ENCODE measurements around the gene NCKAP5.

The NCKAP5 gene

DNA sequence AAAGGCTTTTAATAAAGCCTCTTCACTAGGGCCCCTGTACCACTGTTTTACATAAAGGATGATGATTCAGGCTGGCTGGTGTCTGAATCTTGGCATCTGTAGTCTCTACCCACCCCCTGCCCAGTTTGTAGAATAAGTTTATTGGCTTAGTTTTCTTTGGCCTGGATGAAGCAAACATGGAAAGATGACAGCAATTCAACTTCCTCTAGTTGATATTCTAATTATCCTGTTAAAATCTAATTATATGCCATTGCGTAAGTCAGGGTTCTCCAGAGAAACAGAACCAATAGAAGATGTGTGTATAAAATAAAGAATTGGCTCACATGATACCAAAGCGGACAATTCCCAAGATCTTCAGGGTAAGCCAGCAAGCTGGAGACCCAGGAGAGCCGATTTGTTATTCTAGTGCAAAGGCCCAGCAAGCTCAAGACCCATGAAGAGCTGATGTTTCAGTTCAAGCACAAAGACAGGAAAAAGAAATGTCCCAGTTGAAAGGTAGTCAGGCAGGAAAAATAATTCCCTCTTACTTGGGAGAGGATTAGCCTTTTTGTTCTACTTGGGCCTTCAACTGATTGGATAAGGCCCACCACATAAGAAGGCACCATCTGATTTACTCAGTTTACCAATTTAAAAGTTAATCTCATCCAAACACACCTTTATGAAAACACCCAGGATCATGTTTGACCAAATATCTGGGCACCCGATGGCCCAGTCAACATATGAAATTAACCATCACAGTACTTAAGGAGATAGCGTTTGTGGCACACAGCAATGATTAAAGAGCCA lies 815.6 kb downstream of the NCKAP5 start:
- DNase-seq (ENCODE audit: low spot score) = no peak
- no peaks in the 10 kb centered on the region for H3K27me3 ChIP-seq (ENCODE audit: control insufficient read depth in 3 of 3, insufficient read depth in 3 of 3, low read depth in 1 of 3, low read length in 3 of 3)
- H2BK15ac ChIP-seq (ENCODE audit: low read length) = no peak overlapping the region
- no peak overlapping the region for H4K91ac ChIP-seq (ENCODE audit: low read depth, low read length, poor library complexity)
- H3K4ac ChIP-seq (ENCODE audit: low read length) = no peak overlapping the region
- no peak overlapping the region for H3K18ac ChIP-seq (ENCODE audit: low read length)
- peaks cover 0 to 21% of the 10 kb centered on the region in 2 donors for H3K36me3 ChIP-seq (replicated peaks in 1 of 2; ENCODE audit: control insufficient read depth in 2 of 2, insufficient read depth in 2 of 2, low read length in 2 of 2)
- no peak overlapping the region for H3K27ac ChIP-seq (replicated peaks; ENCODE audit: low read length)
- H3K4me2 ChIP-seq (ENCODE audit: insufficient read depth, low read length, poor library complexity, severe bottlenecking) = no peak overlapping the region
- no peak overlapping the region for H2BK5ac ChIP-seq (ENCODE audit: low read length)
- no peak overlapping the region for H2BK120ac ChIP-seq (ENCODE audit: low read depth, low read length)
- no peak overlapping the region for H3K23ac ChIP-seq (ENCODE audit: low read depth, low read length, poor library complexity)
- H3K9me3 ChIP-seq (replicated peaks in 1 of 2; ENCODE audit: control insufficient read depth in 2 of 2, insufficient read depth in 1 of 2, low read depth in 1 of 2, low read length in 2 of 2) = no peaks in the 10 kb centered on the region
- no peak overlapping the region for H2BK12ac ChIP-seq (ENCODE audit: low read length)
- peaks cover 3 to 12% of the 10 kb centered on the region in 2 donors for H3K4me1 ChIP-seq (ENCODE audit: control insufficient read depth in 2 of 2, insufficient read depth in 1 of 2, low read depth in 1 of 2, low read length in 2 of 2)
- H3K14ac ChIP-seq (ENCODE audit: low read length) = no peak overlapping the region
- H2AK5ac ChIP-seq (ENCODE audit: low read depth, low read length) = no peak overlapping the region
- no peaks in the 10 kb centered on the region for H3K79me1 ChIP-seq (ENCODE audit: low read depth, low read length)
- no peak overlapping the region for H3K9ac ChIP-seq (ENCODE audit: low read depth, low read length, poor library complexity)
- H2AFZ ChIP-seq (ENCODE audit: low read length) = no peak overlapping the region
- H4K8ac ChIP-seq (ENCODE audit: low read depth, low read length) = no peak overlapping the region
- H3K4me3 ChIP-seq (ENCODE audit: low read length in 2 of 2) = no peak overlapping the region
- no CpG with 5 or more reads among the region's 5 CpGs for WGBS, 2 donors (ENCODE audit: extremely low coverage in 2 of 2, insufficient read length in 2 of 2, insufficient replicate concordance in 1 of 2)

DNA sequence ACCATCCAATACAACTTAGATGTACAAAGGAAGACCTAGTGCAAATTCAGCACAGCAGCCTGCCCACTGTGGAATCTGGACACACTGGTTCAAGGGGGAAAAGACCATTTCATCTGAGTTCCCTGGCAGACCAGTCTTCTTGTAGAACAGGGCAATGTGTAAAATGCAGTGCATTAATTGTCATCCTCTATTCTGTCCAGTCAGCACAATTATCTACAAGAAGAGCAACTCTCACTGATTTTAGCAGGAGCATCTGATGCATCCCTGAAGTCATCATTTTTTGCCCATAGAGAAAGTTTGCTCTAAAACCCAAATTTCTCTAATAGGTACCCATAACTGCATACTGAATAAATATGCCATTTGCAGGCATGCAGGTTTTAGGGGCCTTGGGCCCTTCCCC lies 816.4 kb downstream of the NCKAP5 start:
- peaks cover 0 to 21% of the 10 kb centered on the region in 2 donors for H3K36me3 ChIP-seq (replicated peaks in 1 of 2; ENCODE audit: control insufficient read depth in 2 of 2, insufficient read depth in 2 of 2, low read length in 2 of 2)
- DNase-seq (ENCODE audit: low spot score) = no peak
- no peak overlapping the region for H3K18ac ChIP-seq (ENCODE audit: low read length)
- H3K4me2 ChIP-seq (ENCODE audit: insufficient read depth, low read length, poor library complexity, severe bottlenecking) = no peak overlapping the region
- H2BK12ac ChIP-seq (ENCODE audit: low read length) = no peak overlapping the region
- no peaks in the 10 kb centered on the region for H3K27me3 ChIP-seq (ENCODE audit: control insufficient read depth in 3 of 3, insufficient read depth in 3 of 3, low read depth in 1 of 3, low read length in 3 of 3)
- no peaks in the 10 kb centered on the region for H3K79me1 ChIP-seq (ENCODE audit: low read depth, low read length)
- no peak overlapping the region for H2BK5ac ChIP-seq (ENCODE audit: low read length)
- no peak overlapping the region for H4K91ac ChIP-seq (ENCODE audit: low read depth, low read length, poor library complexity)
- no peak overlapping the region for H3K9ac ChIP-seq (ENCODE audit: low read depth, low read length, poor library complexity)
- H2AK5ac ChIP-seq (ENCODE audit: low read depth, low read length) = no peak overlapping the region
- peaks cover 3 to 12% of the 10 kb centered on the region in 2 donors for H3K4me1 ChIP-seq (ENCODE audit: control insufficient read depth in 2 of 2, insufficient read depth in 1 of 2, low read depth in 1 of 2, low read length in 2 of 2)
- H3K23ac ChIP-seq (ENCODE audit: low read depth, low read length, poor library complexity) = no peak overlapping the region
- no peak overlapping the region for H3K4ac ChIP-seq (ENCODE audit: low read length)
- no peak overlapping the region for H4K8ac ChIP-seq (ENCODE audit: low read depth, low read length)
- no peak overlapping the region for H2AFZ ChIP-seq (ENCODE audit: low read length)
- H3K9me3 ChIP-seq (replicated peaks in 1 of 2; ENCODE audit: control insufficient read depth in 2 of 2, insufficient read depth in 1 of 2, low read depth in 1 of 2, low read length in 2 of 2) = no peaks in the 10 kb centered on the region
- H3K27ac ChIP-seq (replicated peaks; ENCODE audit: low read length) = no peak overlapping the region
- no peak overlapping the region for H3K14ac ChIP-seq (ENCODE audit: low read length)
- H3K4me3 ChIP-seq (ENCODE audit: low read length in 2 of 2) = no peak overlapping the region
- H2BK15ac ChIP-seq (ENCODE audit: low read length) = no peak overlapping the region
- no peak overlapping the region for H2BK120ac ChIP-seq (ENCODE audit: low read depth, low read length)

DNA sequence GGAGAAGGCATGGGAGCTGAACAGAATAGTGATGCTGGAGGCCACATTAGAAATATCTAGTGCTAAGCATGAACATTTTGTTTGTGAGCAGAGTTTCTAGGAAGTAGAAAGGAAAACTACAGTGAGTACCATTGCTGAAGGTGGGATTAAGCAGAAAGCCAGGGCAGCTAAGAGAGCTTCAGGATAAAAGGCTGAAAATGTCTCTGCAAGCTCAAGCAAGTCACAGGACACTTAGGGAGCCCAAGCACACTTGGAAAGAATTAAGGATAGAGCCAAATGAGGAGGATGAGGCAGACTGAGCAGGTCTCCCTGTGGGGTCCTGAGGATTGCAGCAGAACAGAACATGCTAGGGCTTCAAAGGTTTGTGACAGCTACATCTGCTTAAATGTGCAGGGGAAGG lies 817.7 kb downstream of the NCKAP5 start:
- Histone ChIP-seq H3K9me3 (replicated peaks in 1 of 2; ENCODE audit: control insufficient read depth in 2 of 2, insufficient read depth in 1 of 2, low read depth in 1 of 2, low read length in 2 of 2) (no peaks in the 10 kb centered on the region), H4K91ac (ENCODE audit: low read depth, low read length, poor library complexity) (no peak overlapping the region), H2BK5ac (ENCODE audit: low read length) (no peak overlapping the region), H3K4ac (ENCODE audit: low read length) (no peak overlapping the region), H3K18ac (ENCODE audit: low read length) (no peak overlapping the region), H2AFZ (ENCODE audit: low read length) (no peak overlapping the region), H2BK15ac (ENCODE audit: low read length) (no peak overlapping the region), H2BK12ac (ENCODE audit: low read length) (no peak overlapping the region), H3K9ac (ENCODE audit: low read depth, low read length, poor library complexity) (no peak overlapping the region), H3K4me2 (ENCODE audit: insufficient read depth, low read length, poor library complexity, severe bottlenecking) (no peak overlapping the region), H3K4me1 (ENCODE audit: control insufficient read depth in 2 of 2, insufficient read depth in 1 of 2, low read depth in 1 of 2, low read length in 2 of 2) (peaks cover 3 to 12% of the 10 kb centered on the region in 2 donors), H4K8ac (ENCODE audit: low read depth, low read length) (no peak overlapping the region), H3K27ac (replicated peaks; ENCODE audit: low read length) (no peak overlapping the region), H3K14ac (ENCODE audit: low read length) (no peak overlapping the region), H3K27me3 (ENCODE audit: control insufficient read depth in 3 of 3, insufficient read depth in 3 of 3, low read depth in 1 of 3, low read length in 3 of 3) (no peaks in the 10 kb centered on the region), H2BK120ac (ENCODE audit: low read depth, low read length) (no peak overlapping the region), H3K36me3 (replicated peaks in 1 of 2; ENCODE audit: control insufficient read depth in 2 of 2, insufficient read depth in 2 of 2, low read length in 2 of 2) (peaks cover 0 to 21% of the 10 kb centered on the region in 2 donors), H3K23ac (ENCODE audit: low read depth, low read length, poor library complexity) (no peak overlapping the region), H3K79me1 (ENCODE audit: low read depth, low read length) (no peaks in the 10 kb centered on the region), H3K4me3 (ENCODE audit: low read length in 2 of 2) (no peak overlapping the region), H2AK5ac (ENCODE audit: low read depth, low read length) (no peak overlapping the region)
- no peak for DNase-seq (ENCODE audit: low spot score)

DNA sequence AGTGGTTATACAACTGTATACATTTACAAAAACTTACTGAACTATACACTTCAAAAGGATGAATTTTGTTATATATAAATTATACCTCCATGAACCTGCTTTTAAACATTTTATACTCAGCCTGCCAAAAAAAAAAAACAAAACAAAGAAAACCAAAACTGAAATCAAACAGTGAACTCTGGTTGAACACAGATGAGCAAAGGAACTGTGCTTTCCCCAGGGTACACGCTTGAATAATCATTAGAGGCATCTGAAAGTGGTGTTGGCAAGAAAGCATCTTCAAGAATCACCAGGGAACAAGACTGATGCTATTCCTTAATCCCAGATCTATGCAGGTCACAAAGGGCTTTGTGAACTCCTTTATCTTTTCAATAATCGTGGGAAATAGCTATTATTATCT lies 821.2 kb downstream of the NCKAP5 start:
- no peak overlapping the region for H4K91ac ChIP-seq (ENCODE audit: low read depth, low read length, poor library complexity)
- H2BK12ac ChIP-seq (ENCODE audit: low read length) = no peak overlapping the region
- no peak overlapping the region for H2AK5ac ChIP-seq (ENCODE audit: low read depth, low read length)
- DNase-seq (ENCODE audit: low spot score) = no peak
- H3K9me3 ChIP-seq (replicated peaks in 1 of 2; ENCODE audit: control insufficient read depth in 2 of 2, insufficient read depth in 1 of 2, low read depth in 1 of 2, low read length in 2 of 2) = peaks cover 0 to 7% of the 10 kb centered on the region in 2 donors
- H3K4me1 ChIP-seq (ENCODE audit: control insufficient read depth in 2 of 2, insufficient read depth in 1 of 2, low read depth in 1 of 2, low read length in 2 of 2) = peaks cover 3 to 12% of the 10 kb centered on the region in 2 donors
- H2BK15ac ChIP-seq (ENCODE audit: low read length) = no peak overlapping the region
- no peak overlapping the region for H3K23ac ChIP-seq (ENCODE audit: low read depth, low read length, poor library complexity)
- H3K4ac ChIP-seq (ENCODE audit: low read length) = no peak overlapping the region
- H3K9ac ChIP-seq (ENCODE audit: low read depth, low read length, poor library complexity) = no peak overlapping the region
- no peak overlapping the region for H2AFZ ChIP-seq (ENCODE audit: low read length)
- no peak overlapping the region for H2BK5ac ChIP-seq (ENCODE audit: low read length)
- H3K27me3 ChIP-seq (ENCODE audit: control insufficient read depth in 3 of 3, insufficient read depth in 3 of 3, low read depth in 1 of 3, low read length in 3 of 3) = no peaks in the 10 kb centered on the region
- H3K4me3 ChIP-seq (ENCODE audit: low read length in 2 of 2) = no peak overlapping the region
- H3K36me3 ChIP-seq (replicated peaks in 1 of 2; ENCODE audit: control insufficient read depth in 2 of 2, insufficient read depth in 2 of 2, low read length in 2 of 2) = peaks cover 0 to 13% of the 10 kb centered on the region in 2 donors
- no peak overlapping the region for H4K8ac ChIP-seq (ENCODE audit: low read depth, low read length)
- no peak overlapping the region for H3K14ac ChIP-seq (ENCODE audit: low read length)
- H3K18ac ChIP-seq (ENCODE audit: low read length) = no peak overlapping the region
- no peaks in the 10 kb centered on the region for H3K79me1 ChIP-seq (ENCODE audit: low read depth, low read length)
- no CpG with 5 or more reads among the region's 2 CpGs for WGBS, 2 donors (ENCODE audit: extremely low coverage in 2 of 2, insufficient read length in 2 of 2, insufficient replicate concordance in 1 of 2)
- no peak overlapping the region for H3K27ac ChIP-seq (replicated peaks; ENCODE audit: low read length)
- no peak overlapping the region for H2BK120ac ChIP-seq (ENCODE audit: low read depth, low read length)
- no peak overlapping the region for H3K4me2 ChIP-seq (ENCODE audit: insufficient read depth, low read length, poor library complexity, severe bottlenecking)
